ENCODE data around the gene PPP3CA. TPM values are rescaled to one million over a fixed set of nuclear protein-coding genes. Genes with fewer than 3 reads are reported as not detected.

Gene PPP3CA
- total RNA-seq, 1 donor, result 64.4 TPM

DNA sequence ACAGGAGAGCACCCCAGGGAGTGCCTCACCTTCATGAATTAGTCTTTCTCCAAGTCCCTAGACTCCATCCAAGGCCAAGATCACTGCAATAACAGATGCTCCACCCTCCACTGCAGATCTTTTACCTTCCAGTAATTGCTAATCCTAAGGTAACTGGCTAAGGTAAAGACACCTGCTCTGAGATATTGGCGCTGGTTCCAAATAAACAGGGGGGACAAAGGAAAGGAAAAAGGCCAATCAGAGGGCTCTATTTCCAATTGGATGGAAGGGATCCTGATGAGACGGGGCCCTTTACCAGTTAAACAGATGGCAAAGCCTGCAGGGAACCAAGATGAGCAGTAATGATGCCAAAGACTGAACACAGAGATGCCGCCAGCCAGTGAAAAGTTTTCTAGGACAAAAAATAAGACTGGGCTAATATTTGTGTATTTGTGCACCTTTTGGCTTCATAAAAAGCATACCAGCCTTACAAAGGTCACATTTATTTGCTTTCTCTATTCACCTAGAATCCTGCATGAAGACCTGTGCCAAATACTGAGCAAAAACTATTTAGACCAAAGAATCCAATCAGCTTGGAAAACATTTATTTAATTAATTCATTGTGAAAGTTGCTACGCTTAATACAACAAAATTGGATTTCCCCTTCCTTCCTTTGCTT lies 148.5 kb downstream of the PPP3CA start:
- no peak overlapping the region for H3K4me3 ChIP-seq (ENCODE audit: low read depth, low read length)
- no peak for DNase-seq (ENCODE audit: low read depth)
- TF ChIP-seq, protein P1, sequence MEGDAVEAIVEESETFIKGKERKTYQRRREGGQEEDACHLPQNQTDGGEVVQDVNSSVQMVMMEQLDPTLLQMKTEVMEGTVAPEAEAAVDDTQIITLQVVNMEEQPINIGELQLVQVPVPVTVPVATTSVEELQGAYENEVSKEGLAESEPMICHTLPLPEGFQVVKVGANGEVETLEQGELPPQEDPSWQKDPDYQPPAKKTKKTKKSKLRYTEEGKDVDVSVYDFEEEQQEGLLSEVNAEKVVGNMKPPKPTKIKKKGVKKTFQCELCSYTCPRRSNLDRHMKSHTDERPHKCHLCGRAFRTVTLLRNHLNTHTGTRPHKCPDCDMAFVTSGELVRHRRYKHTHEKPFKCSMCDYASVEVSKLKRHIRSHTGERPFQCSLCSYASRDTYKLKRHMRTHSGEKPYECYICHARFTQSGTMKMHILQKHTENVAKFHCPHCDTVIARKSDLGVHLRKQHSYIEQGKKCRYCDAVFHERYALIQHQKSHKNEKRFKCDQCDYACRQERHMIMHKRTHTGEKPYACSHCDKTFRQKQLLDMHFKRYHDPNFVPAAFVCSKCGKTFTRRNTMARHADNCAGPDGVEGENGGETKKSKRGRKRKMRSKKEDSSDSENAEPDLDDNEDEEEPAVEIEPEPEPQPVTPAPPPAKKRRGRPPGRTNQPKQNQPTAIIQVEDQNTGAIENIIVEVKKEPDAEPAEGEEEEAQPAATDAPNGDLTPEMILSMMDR (IDR thresholded peaks at IDR 0.05; ENCODE audit: insufficient read depth, low read length), result no peak

DNA sequence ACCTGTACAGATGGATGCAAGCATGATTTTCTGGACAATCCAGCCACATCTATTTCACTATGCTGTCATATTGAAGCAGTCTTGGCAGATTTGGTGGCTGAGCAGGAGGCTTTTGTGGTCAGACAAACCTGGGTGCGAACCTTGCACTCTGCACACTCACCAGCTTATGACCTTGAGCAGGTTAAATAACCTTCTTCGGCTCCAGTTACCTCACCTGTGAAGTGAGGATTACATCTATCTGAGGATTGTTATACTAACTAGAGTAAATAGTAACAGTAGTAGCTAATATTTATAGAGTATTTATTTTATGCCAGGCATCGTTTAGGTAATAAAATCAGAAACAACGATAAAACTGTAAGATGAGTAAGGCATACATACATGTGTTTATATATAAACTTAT lies 150.0 kb downstream of the PPP3CA start:
- TF ChIP-seq, protein P1 (IDR thresholded peaks at IDR 0.05; ENCODE audit: insufficient read depth, low read length), result no peak
- no peak for DNase-seq (ENCODE audit: low read depth)
- no peak overlapping the region for H3K4me3 ChIP-seq (ENCODE audit: low read depth, low read length)

DNA sequence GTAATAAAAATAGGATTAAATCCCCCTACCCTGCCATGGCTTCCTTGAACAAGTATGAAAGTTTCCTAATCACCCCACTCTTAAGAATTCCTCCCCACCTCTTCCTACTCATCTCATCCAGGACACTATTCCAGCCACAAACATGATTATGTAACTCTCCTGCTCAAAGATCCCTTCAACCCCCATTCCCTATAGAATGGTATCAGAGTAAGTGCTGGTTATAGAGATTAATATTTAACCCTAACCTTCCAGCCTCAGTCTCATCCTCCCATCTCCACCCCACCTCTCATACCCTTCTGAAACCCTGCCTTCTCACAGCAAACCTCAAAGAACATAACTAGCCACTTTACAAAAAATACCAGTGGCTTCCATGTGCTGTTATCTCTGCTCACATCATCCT lies 155.1 kb downstream of the PPP3CA start:
- H3K4me3 ChIP-seq (ENCODE audit: low read depth, low read length), result no peak overlapping the region
- TF ChIP-seq, protein P1 (IDR thresholded peaks at IDR 0.05; ENCODE audit: insufficient read depth, low read length), result no peak
- DNase-seq (ENCODE audit: low read depth), result no peak

DNA sequence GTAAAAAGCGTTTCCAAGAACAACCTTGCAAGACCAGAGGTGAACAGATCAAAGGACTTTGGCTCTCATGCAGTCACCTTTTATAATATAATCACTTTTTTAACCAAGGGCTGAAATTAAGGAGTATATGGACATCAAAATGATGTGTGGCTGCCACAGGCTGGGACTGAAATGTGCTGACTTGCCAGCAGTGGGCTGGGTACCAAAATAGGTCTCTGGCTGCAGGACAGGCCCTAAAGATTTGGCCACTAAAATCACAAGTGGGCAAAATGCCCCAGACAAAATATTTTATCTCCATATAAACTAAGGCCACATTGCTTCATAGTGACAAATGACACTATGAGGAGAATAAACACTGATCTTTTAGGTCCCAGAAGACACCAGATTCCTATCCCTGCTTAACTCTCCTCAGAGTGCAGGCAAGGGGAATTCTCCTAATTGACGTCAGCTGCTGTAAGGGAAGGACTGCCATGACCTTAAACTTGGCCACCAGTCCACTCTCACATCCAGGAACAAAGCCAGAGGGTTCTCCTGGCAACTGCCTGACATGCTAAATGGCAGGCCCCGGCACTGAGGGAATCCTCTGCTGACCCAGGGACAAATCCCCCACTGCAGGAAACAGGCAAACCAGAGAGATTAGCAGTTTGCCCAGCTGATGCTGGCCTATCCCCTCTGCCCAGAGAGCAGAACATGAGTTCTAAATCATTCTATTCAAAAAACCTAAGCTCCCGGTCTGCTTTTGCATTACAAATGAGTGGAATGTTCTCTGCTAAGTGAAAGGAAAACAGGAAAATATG lies 155.8 kb downstream of the PPP3CA start:
- H3K4me3 ChIP-seq (ENCODE audit: low read depth, low read length), result no peak overlapping the region
- peak; percentile 97 for DNase-seq (ENCODE audit: low read depth)
- TF ChIP-seq, protein P1 (IDR thresholded peaks at IDR 0.05; ENCODE audit: insufficient read depth, low read length), result no peak

DNA sequence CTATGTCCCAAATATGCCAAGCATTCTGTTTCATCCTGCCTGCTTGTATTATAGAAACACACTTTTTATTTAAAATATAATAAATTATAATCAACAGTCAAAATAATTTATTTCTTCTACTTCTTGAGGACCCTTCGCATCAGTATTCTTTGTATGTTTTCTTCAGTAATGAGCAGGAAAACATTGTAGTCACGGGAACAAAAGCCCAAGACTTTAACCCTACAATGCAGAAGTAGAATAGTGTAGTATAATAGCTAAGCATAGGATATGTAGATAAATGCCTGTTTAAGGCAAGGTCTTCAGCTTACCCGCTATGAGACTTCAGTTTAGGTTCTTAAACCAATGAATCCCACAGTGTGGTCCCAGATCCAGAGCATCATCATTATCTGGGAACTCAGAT lies 156.6 kb downstream of the PPP3CA start:
- H3K4me3 ChIP-seq (ENCODE audit: low read depth, low read length), result no peak overlapping the region
- DNase-seq (ENCODE audit: low read depth), result no peak
- TF ChIP-seq, protein P1 (IDR thresholded peaks at IDR 0.05; ENCODE audit: insufficient read depth, low read length), result no peak

DNA sequence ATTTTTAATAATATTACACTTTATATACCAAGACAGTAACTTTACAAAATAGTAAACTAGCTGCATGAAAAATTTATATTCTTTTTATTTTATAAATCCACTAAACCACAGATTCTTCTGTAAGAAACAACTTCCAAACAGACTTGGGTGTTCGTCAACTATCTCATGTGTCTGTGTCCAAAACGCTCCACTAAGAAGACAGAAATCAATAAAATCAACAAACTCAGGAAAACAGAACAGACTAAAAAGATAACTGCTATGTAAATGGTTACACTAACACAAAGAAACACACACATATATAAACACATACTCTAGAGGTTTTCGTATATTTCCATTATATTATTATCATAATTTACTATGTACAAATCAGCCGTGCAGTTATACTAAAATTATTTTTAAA lies 158.4 kb downstream of the PPP3CA start:
- TF ChIP-seq, protein P1 (IDR thresholded peaks at IDR 0.05; ENCODE audit: insufficient read depth, low read length), result no peak
- H3K4me3 ChIP-seq (ENCODE audit: low read depth, low read length), result no peak overlapping the region
- DNase-seq (ENCODE audit: low read depth), result no peak

Measured in fibroblast of the aortic adventitia (primary cell).